Endothelial cell of umbilical vein (primary cell): ENCODE data around the gene CYB5R4. TPM values are rescaled to one million over a fixed set of nuclear protein-coding genes. Genes with fewer than 3 reads are reported as not detected.

ENCODE experiments used
- BruUV-seq: library from RNA; stranded (reverse); fragments of 400-500 nt; replicated peaks from 2 replicates; lab custom pipeline; 2021; lab: Mats Ljungman, UMichigan
- CTCF ChIA-PET: fragments of 300-600, 350-600 bp; sonication (Branson Sonifier 250); formaldehyde crosslinking; loops from one replicate; lab custom pipeline; 2021; ENCODE audit warnings: antibody characterized with exemption, inconsistent platforms; lab: Charles Lee
- POLR2A ChIA-PET: fragments of 300-600, 350-600 bp; sonication (Branson Sonifier 250); formaldehyde crosslinking; loops from one replicate; lab custom pipeline; 2021; ENCODE audit warnings: antibody characterized with exemption, inconsistent platforms; lab: Charles Lee
- DNase-seq: peaks from one replicate; pipeline ENCODE4 v3.0.0-alpha.2; 2011; ENCODE audit warnings: low read depth, low spot score
- FAIRE-seq: peaks from 2 replicates; lab custom pipeline; 2011; peaks lifted over from hg19 to GRCh38; lab: Jason Lieb, UNC
- H2AFZ ChIP-seq: 2 replicates; pipeline ENCODE4 v1.6.0; 2012; ENCODE audit warnings: low read depth, low read length, control low read depth, inconsistent platforms
- H3K27ac ChIP-seq: 2 replicates; pipeline ENCODE4 v1.5.1; 2011; ENCODE audit warnings: low read depth, mild to moderate bottlenecking, control low read depth, low read length, moderate library complexity; ENCODE audit not compliant: insufficient read depth
- H3K27me3 ChIP-seq, 2 experiments: 2 replicates each; pipeline versions ENCODE4 v1.6.0 to v1.6.1; 2011; ENCODE audit warnings: low read length in 2 of 2, mixed read lengths in 1 of 2; ENCODE audit not compliant: control insufficient read depth in 2 of 2, insufficient read depth in 2 of 2
- H3K36me3 ChIP-seq, 2 experiments: 2 replicates in 1 of 2; 3 replicates in 1 of 2; pipeline ENCODE4 v1.5.1; 2011; ENCODE audit warnings: low read length in 2 of 2, mild to moderate bottlenecking in 1 of 2, moderate library complexity in 1 of 2; ENCODE audit not compliant: control insufficient read depth in 2 of 2, insufficient read depth in 2 of 2; ENCODE audit errors: extremely low read depth in 1 of 2
- H3K4me1 ChIP-seq: 3 replicates; pipeline ENCODE4 v1.5.1; 2011; ENCODE audit warnings: mild to moderate bottlenecking, low read length; ENCODE audit not compliant: control insufficient read depth, insufficient read depth; ENCODE audit errors: extremely low read depth
- H3K4me2 ChIP-seq: 2 replicates; pipeline ENCODE4 v1.6.1; 2011; ENCODE audit warnings: low read length, control low read depth, mixed read lengths; ENCODE audit not compliant: insufficient read depth
- H3K4me3 ChIP-seq, 3 experiments: fragments of 200-600 bp in 1 of 3; sonication (generic), shearing (Covaris generic) in 1 of 3; replicated peaks in 1 of 3; 2 replicates each; pipeline ENCODE4 v1.5.1; 2011 to 2016; ENCODE audit warnings: control low read depth in 3 of 3, low read length in 3 of 3, mild to moderate bottlenecking in 2 of 3, inconsistent platforms in 1 of 3, low read depth in 1 of 3, moderate library complexity in 1 of 3; ENCODE audit not compliant: insufficient read depth in 1 of 3
- H3K79me2 ChIP-seq: 2 replicates; pipeline ENCODE4 v1.6.0; 2012; ENCODE audit warnings: low read length, inconsistent platforms; ENCODE audit not compliant: control insufficient read depth, insufficient read depth
- H3K9ac ChIP-seq: replicated peaks from 2 replicates; pipeline ENCODE3; 2011; ENCODE audit warnings: low read length, control low read depth; ENCODE audit not compliant: insufficient read depth; ENCODE audit errors: extremely low read depth
- H3K9me1 ChIP-seq: replicated peaks from 3 replicates; pipeline ENCODE4 v1.6.0; 2011; ENCODE audit warnings: mild to moderate bottlenecking, low read length; ENCODE audit not compliant: control insufficient read depth, insufficient read depth; ENCODE audit errors: extremely low read depth
- H3K9me3 ChIP-seq: replicated peaks from 2 replicates; pipeline ENCODE4 v1.5.1; 2012; ENCODE audit warnings: low read length, inconsistent platforms; ENCODE audit not compliant: control insufficient read depth, insufficient read depth
- H4K20me1 ChIP-seq: replicated peaks from 2 replicates; pipeline ENCODE3; 2011; ENCODE audit warnings: mild to moderate bottlenecking, low read length; ENCODE audit not compliant: control insufficient read depth, insufficient read depth; ENCODE audit errors: extremely low read depth
- EZH2 ChIP-seq: IDR thresholded peaks from 2 replicates; pipeline ENCODE4 v1.6.1; 2012; ENCODE audit warnings: borderline replicate concordance, low read depth, mild to moderate bottlenecking, moderate library complexity, low read length, inconsistent platforms; ENCODE audit not compliant: severe bottlenecking
- FOS ChIP-seq: IDR thresholded peaks from 2 replicates; pipeline ENCODE4 v1.6.1; 2011; ENCODE audit warnings: mild to moderate bottlenecking, low read length, moderate library complexity, borderline replicate concordance; ENCODE audit not compliant: insufficient read depth
- GATA2 ChIP-seq: IDR thresholded peaks from 2 replicates; pipeline ENCODE4 v1.7.0; 2011; ENCODE audit warnings: low read depth, mild to moderate bottlenecking, moderate library complexity, mixed read lengths, low read length; ENCODE audit not compliant: insufficient read length, insufficient read depth
- JUN ChIP-seq: IDR thresholded peaks from 2 replicates; pipeline ENCODE4 v1.6.1; 2011; ENCODE audit warnings: borderline replicate concordance, low read depth; ENCODE audit not compliant: insufficient read length, insufficient read depth
- MYC ChIP-seq: IDR thresholded peaks from one replicate; pipeline ENCODE4 v1.6.1; 2011; ENCODE audit warnings: mild to moderate bottlenecking, low read depth, low read length
- POLR2A ChIP-seq: IDR thresholded peaks from 2 replicates; pipeline ENCODE4 v1.6.1; 2012; ENCODE audit warnings: low read depth, mild to moderate bottlenecking, control low read depth, low read length
- POLR2AphosphoS5 ChIP-seq: IDR thresholded peaks from 2 replicates; pipeline ENCODE4 v1.6.1; 2012; ENCODE audit warnings: low read depth, mild to moderate bottlenecking, control low read depth, low read length, moderate library complexity; ENCODE audit not compliant: insufficient read depth
- dilution Hi-C: fragments of 300-500 bp; cut with MboI; formaldehyde crosslinking; loops from one replicate; pipeline ENCODE4 v1.15.0; 2019; ENCODE audit warnings: low sequenced_read_pairs; ENCODE audit not compliant: extremely low pct_ligation_motif_present
- intact Hi-C: fragments of 100-400 bp; cut with micrococcal nuclease; formaldehyde crosslinking; loops from one replicate; pipeline ENCODE4 v1.10.0; 2022
- polyA plus RNA-seq, 4 experiments: library from polyadenylated mRNA; depleted of rRNA in 3 of 4; stranded (reverse) in 3 of 4; unstranded in 1 of 4; fragments of >200 nt; gene quantifications; 2 replicates each; pipeline versions ENCODE4 v1.2.1 to v1.2.3, GENCODE V29; 2011 to 2012; ENCODE audit warnings: missing spikeins in 1 of 4
- total RNA-seq: library from RNA; stranded (reverse); gene quantifications from 2 replicates; pipeline ENCODE4 v1.2.3, GENCODE V29; 2021
- TF ChIP-seq, protein P1 (sequence below), 2 donors: IDR thresholded peaks; 1 replicate in 1 of 2; 2 replicates in 1 of 2; pipeline ENCODE4 v1.5.1; 2011; ENCODE audit warnings: low read length in 2 of 2, mild to moderate bottlenecking in 2 of 2, moderate library complexity in 2 of 2, control low read depth in 1 of 2, inconsistent platforms in 1 of 2, low read depth in 1 of 2; ENCODE audit not compliant: insufficient read depth in 1 of 2; ENCODE audit errors: extremely low read depth in 1 of 2
- TF ChIP-seq, protein P2 (sequence below): IDR thresholded peaks from 2 replicates; pipeline ENCODE4 v1.6.1; 2011; ENCODE audit not compliant: insufficient read depth, insufficient read length

CYB5R4 gene
- total and polyA plus RNA-seq, 2 donors (not counting 3 experiments of a cell fraction or from before 2014, with no cell fraction given) = 3.1 to 13.4 TPM

DNA sequence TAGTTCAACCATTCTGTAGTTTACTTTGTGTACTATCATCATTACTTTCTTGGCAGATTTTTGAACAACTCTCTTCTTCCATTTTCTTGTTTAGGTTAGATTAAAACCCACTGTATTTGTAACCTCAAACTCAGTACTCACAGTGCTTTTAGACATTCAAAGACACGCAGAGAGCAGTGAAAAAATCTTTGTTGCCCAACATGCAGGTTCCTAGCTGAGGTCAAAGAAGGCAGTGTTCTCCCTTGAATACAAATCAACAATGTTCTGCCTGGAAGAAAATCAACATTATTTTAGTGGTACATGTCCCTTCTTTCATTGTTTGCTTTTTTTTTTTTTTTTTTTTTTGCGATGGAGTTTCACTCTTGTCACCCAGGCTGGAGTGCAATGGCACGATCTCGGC is 11.2 kb downstream of the CYB5R4 start:
- Histone ChIP-seq H3K36me3 (no peaks in the 10 kb centered on the region), H3K79me2 (no peaks in the 10 kb centered on the region), H3K27me3 (no peaks in the 10 kb centered on the region), H3K9me3 (no peaks in the 10 kb centered on the region), H3K4me1 (no peaks in the 10 kb centered on the region), H3K9ac (no peak overlapping the region), H2AFZ (no peak overlapping the region), H3K27ac (no peak overlapping the region), H3K4me2 (no peak overlapping the region), H3K9me1 (no peaks in the 10 kb centered on the region), H4K20me1 (no peaks in the 10 kb centered on the region), H3K4me3 (no peak overlapping the region)
- intact Hi-C loops = loop anchor here (5.0 kb wide), 1 partner anchor 163 kb away; the partner anchor contains the start of gene SNAP91
- ChIA-PET POLR2A (no interaction called here), CTCF (interaction anchor here (1.4 kb wide), 1 partner anchor 11 kb away, joined by 5 read pairs; the partner anchor contains the start of gene CYB5R4)
- no TSS peak for BruUV-seq
- no peak for DNase-seq
- FAIRE-seq = no peak
- TF ChIP-seq MYC (no peak), EZH2 (no peak), JUN (no peak), FOS (no peak), POLR2AphosphoS5 (no peak), GATA2 (no peak), POLR2A (no peak)
- TF ChIP-seq, protein P1, sequence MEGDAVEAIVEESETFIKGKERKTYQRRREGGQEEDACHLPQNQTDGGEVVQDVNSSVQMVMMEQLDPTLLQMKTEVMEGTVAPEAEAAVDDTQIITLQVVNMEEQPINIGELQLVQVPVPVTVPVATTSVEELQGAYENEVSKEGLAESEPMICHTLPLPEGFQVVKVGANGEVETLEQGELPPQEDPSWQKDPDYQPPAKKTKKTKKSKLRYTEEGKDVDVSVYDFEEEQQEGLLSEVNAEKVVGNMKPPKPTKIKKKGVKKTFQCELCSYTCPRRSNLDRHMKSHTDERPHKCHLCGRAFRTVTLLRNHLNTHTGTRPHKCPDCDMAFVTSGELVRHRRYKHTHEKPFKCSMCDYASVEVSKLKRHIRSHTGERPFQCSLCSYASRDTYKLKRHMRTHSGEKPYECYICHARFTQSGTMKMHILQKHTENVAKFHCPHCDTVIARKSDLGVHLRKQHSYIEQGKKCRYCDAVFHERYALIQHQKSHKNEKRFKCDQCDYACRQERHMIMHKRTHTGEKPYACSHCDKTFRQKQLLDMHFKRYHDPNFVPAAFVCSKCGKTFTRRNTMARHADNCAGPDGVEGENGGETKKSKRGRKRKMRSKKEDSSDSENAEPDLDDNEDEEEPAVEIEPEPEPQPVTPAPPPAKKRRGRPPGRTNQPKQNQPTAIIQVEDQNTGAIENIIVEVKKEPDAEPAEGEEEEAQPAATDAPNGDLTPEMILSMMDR (IDR thresholded peaks at IDR 0.05; ENCODE audit: extremely low read depth in 1 of 2, insufficient read depth in 1 of 2, low read depth in 1 of 2, low read length in 2 of 2) = no peak
- TF ChIP-seq, protein P2, sequence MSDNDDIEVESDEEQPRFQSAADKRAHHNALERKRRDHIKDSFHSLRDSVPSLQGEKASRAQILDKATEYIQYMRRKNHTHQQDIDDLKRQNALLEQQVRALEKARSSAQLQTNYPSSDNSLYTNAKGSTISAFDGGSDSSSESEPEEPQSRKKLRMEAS = no peak
- dilution Hi-C loops = no loop called here
